HCT116 (cell line): Measurements from ENCODE around the gene JPH3. TPM values are rescaled to one million over a fixed set of nuclear protein-coding genes. Genes with fewer than 3 reads are reported as not detected.

Experiments
- ATAC-seq: fragments of 200-7000 bp; cut with Tn5 transposase; 2 replicates; pipeline ENCODE4 v1.9.1; 2020; ENCODE audit warnings: mild to moderate bottlenecking, moderate library complexity
- BruUV-seq: library from RNA; stranded (reverse); fragments of 400-500 nt; replicated peaks from 2 replicates; lab custom pipeline; 2021; lab: Mats Ljungman, UMichigan
- CTCF ChIA-PET: fragments of 300-600 bp; sonication (Branson Sonifier 250); formaldehyde crosslinking; loops from one replicate; lab custom pipeline; 2021; ENCODE audit warnings: antibody characterized with exemption; lab: Charles Lee
- POLR2A ChIA-PET: fragments of 300-600, 350-600 bp; sonication (Branson Sonifier 250); formaldehyde crosslinking; loops from one replicate; lab custom pipeline; 2021; ENCODE audit warnings: antibody characterized with exemption; lab: Charles Lee
- RAD21 ChIA-PET, 2 experiments: fragments of 300-600 bp; sonication (Branson Sonifier 250); formaldehyde crosslinking; loops; one replicate each; lab custom pipeline; 2023; ENCODE audit warnings: low total read pairs in 2 of 2; ENCODE audit not compliant: uncharacterized antibody in 2 of 2, unreplicated experiment in 2 of 2, low non-redundant PET in 1 of 2; lab: Charles Lee
- DNase-seq: peaks from one replicate; pipeline ENCODE4 v3.0.0-alpha.2; 2010; ENCODE audit warnings: low read depth, low spot score
- H2AFZ ChIP-seq: fragments of 200-600 bp; shearing (Covaris generic), sonication (generic); 2 replicates; pipeline ENCODE4 v1.6.1; 2017; ENCODE audit warnings: low read depth, mixed run types, mixed read lengths, antibody characterized with exemption, low read length; ENCODE audit not compliant: poor library complexity, severe bottlenecking
- H3K27ac ChIP-seq: 2 replicates; pipeline ENCODE4 v1.5.1; 2012; ENCODE audit warnings: low read depth, low read length
- H3K27me3 ChIP-seq: fragments of 200-600 bp; sonication (generic); 2 replicates; pipeline ENCODE4 v1.6.1; 2016; ENCODE audit warnings: mixed run types, low read length, mixed read lengths; ENCODE audit not compliant: insufficient read depth
- H3K36me3 ChIP-seq, 2 experiments: fragments of 200-500 bp in 1 of 2; fragments of 200-600 bp in 1 of 2; sonication (Bioruptor generic) in 1 of 2; sonication (generic) in 1 of 2; 2 replicates each; pipeline versions ENCODE4 v1.5.1 to v1.6.1; 2014 to 2016; ENCODE audit warnings: low read length in 2 of 2, inconsistent platforms in 1 of 2, mixed read lengths in 1 of 2, mixed run types in 1 of 2; ENCODE audit not compliant: insufficient read depth in 2 of 2, control insufficient read depth in 1 of 2
- H3K4me1 ChIP-seq, 2 experiments: fragments of 200-600 bp in 1 of 2; sonication (generic) in 1 of 2; 2 replicates each; pipeline versions ENCODE4 v1.5.1 to v1.6.1; 2012 to 2017; ENCODE audit warnings: low read length in 2 of 2, inconsistent platforms in 1 of 2, mild to moderate bottlenecking in 1 of 2, mixed read lengths in 1 of 2, mixed run types in 1 of 2, moderate library complexity in 1 of 2; ENCODE audit not compliant: insufficient read depth in 2 of 2, control insufficient read depth in 1 of 2
- H3K4me2 ChIP-seq: fragments of 200-600 bp; sonication (generic); 2 replicates; pipeline ENCODE4 v1.6.1; 2017; ENCODE audit warnings: mixed run types, low read length, mixed read lengths
- H3K4me3 ChIP-seq, 2 experiments: fragments of 200-600 bp in 1 of 2; sonication (generic) in 1 of 2; replicated peaks in 1 of 2; 2 replicates each; pipeline ENCODE4 v1.5.1; 2011 to 2016; ENCODE audit warnings: low read length in 2 of 2, control low read depth in 1 of 2, low read depth in 1 of 2, mild to moderate bottlenecking in 1 of 2, mixed read lengths in 1 of 2, mixed run types in 1 of 2
- H3K79me2 ChIP-seq: fragments of 200-600 bp; sonication (generic); 2 replicates; pipeline ENCODE4 v1.6.1; 2017; ENCODE audit warnings: mild to moderate bottlenecking, mixed run types, low read length, moderate library complexity, mixed read lengths; ENCODE audit not compliant: insufficient read depth
- H3K9ac ChIP-seq: fragments of 200-600 bp; sonication (generic); 2 replicates; pipeline ENCODE4 v1.6.1; 2016; ENCODE audit warnings: low read length, mixed read lengths
- H3K9me2 ChIP-seq: fragments of 200-600 bp; sonication (generic), shearing (Covaris generic); 2 replicates; pipeline ENCODE4 v1.6.1; 2017; ENCODE audit warnings: mixed run types, mild to moderate bottlenecking, moderate library complexity; ENCODE audit not compliant: insufficient read depth
- H3K9me3 ChIP-seq, 2 experiments: fragments of 200-500 bp in 1 of 2; fragments of 200-600 bp in 1 of 2; sonication (Bioruptor generic) in 1 of 2; sonication (generic) in 1 of 2; 2 replicates each; pipeline ENCODE4 v1.6.1; 2014 to 2017; ENCODE audit warnings: low read length in 2 of 2, mixed read lengths in 2 of 2, inconsistent platforms in 1 of 2, low read depth in 1 of 2, mild to moderate bottlenecking in 1 of 2, mixed run types in 1 of 2, moderate library complexity in 1 of 2; ENCODE audit not compliant: control insufficient read depth in 1 of 2, insufficient read depth in 1 of 2
- H4K20me1 ChIP-seq: fragments of 200-600 bp; sonication (generic), shearing (Covaris generic); 2 replicates; pipeline ENCODE4 v1.6.1; 2017; ENCODE audit warnings: mixed run types, mild to moderate bottlenecking, moderate library complexity; ENCODE audit not compliant: insufficient read depth
- CBX3 ChIP-seq: IDR thresholded peaks from 2 replicates; pipeline ENCODE4 v1.6.1; 2012; ENCODE audit warnings: low read depth
- EGR1 ChIP-seq: IDR thresholded peaks from 2 replicates; pipeline ENCODE4 v1.6.1; 2012; ENCODE audit warnings: low read depth
- ELF1 ChIP-seq: IDR thresholded peaks from 2 replicates; pipeline ENCODE4 v1.6.1; 2012; ENCODE audit warnings: low read depth, borderline replicate concordance
- EZH2 ChIP-seq: fragments of 200-600 bp; sonication (generic); IDR thresholded peaks from 2 replicates; pipeline ENCODE4 v1.6.1; 2017; ENCODE audit warnings: antibody characterized with exemption, mixed run types
- EZH2phosphoT487 ChIP-seq: fragments of 200-600 bp; IDR thresholded peaks from 2 replicates; pipeline ENCODE4 v1.6.1; 2018; ENCODE audit warnings: antibody characterized with exemption, borderline replicate concordance
- FOSL1 ChIP-seq: IDR thresholded peaks from 2 replicates; pipeline ENCODE4 v1.6.1; 2012; ENCODE audit warnings: low read depth
- JUND ChIP-seq: IDR thresholded peaks from 2 replicates; pipeline ENCODE4 v1.6.1; 2012
- MAX ChIP-seq: IDR thresholded peaks from 2 replicates; pipeline ENCODE4 v1.6.1; 2012
- POLR2AphosphoS5 ChIP-seq: IDR thresholded peaks from 2 replicates; pipeline ENCODE4 v1.6.1; 2011; ENCODE audit warnings: mild to moderate bottlenecking, low read depth, low read length, moderate library complexity
- REST ChIP-seq: IDR thresholded peaks from 2 replicates; pipeline ENCODE4 v1.6.1; 2012; ENCODE audit warnings: low read depth
- SIN3A ChIP-seq: IDR thresholded peaks from 2 replicates; pipeline ENCODE4 v1.6.1; 2012; ENCODE audit warnings: low read depth
- SP1 ChIP-seq: IDR thresholded peaks from 2 replicates; pipeline ENCODE4 v1.6.1; 2012; ENCODE audit warnings: low read depth
- YY1 ChIP-seq: IDR thresholded peaks from 2 replicates; pipeline ENCODE4 v1.6.1; 2011; ENCODE audit warnings: low read length, low read depth, moderate library complexity, mild to moderate bottlenecking; ENCODE audit not compliant: insufficient replicate concordance; ENCODE audit errors: extremely low read depth
- intact Hi-C: fragments of 100-400 bp; cut with micrococcal nuclease; formaldehyde crosslinking; loops from 2 replicates; pipeline ENCODE4 v1.10.0; 2022
- total RNA-seq: library from RNA; stranded (reverse); gene quantifications from one replicate; pipeline ENCODE4 v1.2.1, GENCODE V29; 2021; ENCODE audit not compliant: unreplicated experiment

The JPH3 gene
- total RNA-seq, 1 experiment from 2014 or later, result 0.10 TPM

- no peak overlapping the region for H3K4me2 ChIP-seq
- H3K4me1 ChIP-seq, result peaks cover 4 to 13% of the 10 kb centered on the region in 2 experiments; a peak in 3 of 4 replicates
- RAD21 ChIA-PET, result interaction anchor here in 1 of 2 experiments (0.7 kb wide), 1 partner anchor 8 kb away, joined by 4 read pairs; no protein-coding TSS in a partner anchor
- H3K79me2 ChIP-seq, result no peaks in the 10 kb centered on the region
- intact Hi-C loops, result no loop called here
- no peak overlapping the region for H2AFZ ChIP-seq
- ATAC-seq, result no peak
- H3K27me3 ChIP-seq, result no peaks in the 10 kb centered on the region
- no TSS peak for BruUV-seq
- no peak overlapping the region for H3K9ac ChIP-seq
- H3K36me3 ChIP-seq, result no peaks in the 10 kb centered on the region
- H3K4me3 ChIP-seq, result no peak overlapping the region
- DNase-seq, result no peak
- H3K9me3 ChIP-seq, result no peaks in the 10 kb centered on the region; a peak in 1 of 4 replicates
- no peak overlapping the region for H3K27ac ChIP-seq
- no peaks in the 10 kb centered on the region for H3K9me2 ChIP-seq
- TF ChIP-seq CBX3 (no peak), SIN3A (no peak), FOSL1 (no peak), POLR2AphosphoS5 (no peak)
- CTCF ChIA-PET, result interaction anchor here (1.5 kb wide), 1 partner anchor 8 kb away, joined by 6 read pairs; no protein-coding TSS in a partner anchor
- H4K20me1 ChIP-seq, result no peaks in the 10 kb centered on the region
- POLR2A ChIA-PET, result no interaction called here
Measured at GRCh38 chr16:87563022-87563421, 39.3 kb upstream of the JPH3 start.

- Histone ChIP-seq H4K20me1 (no peaks in the 10 kb centered on the region), H3K27ac (no peak overlapping the region), H3K9ac (no peak overlapping the region), H3K9me2 (no peaks in the 10 kb centered on the region), H2AFZ (no peak overlapping the region), H3K4me2 (no peak overlapping the region), H3K9me3 (no peaks in the 10 kb centered on the region; a peak in 1 of 4 replicates), H3K4me1 (peaks cover 4 to 13% of the 10 kb centered on the region in 2 experiments; a peak in 3 of 4 replicates), H3K4me3 (no peak overlapping the region), H3K79me2 (no peaks in the 10 kb centered on the region), H3K36me3 (no peaks in the 10 kb centered on the region), H3K27me3 (no peaks in the 10 kb centered on the region)
- DNase-seq (no peak), ATAC-seq (no peak)
- intact Hi-C loops, result no loop called here
- TF ChIP-seq ELF1, result no peak
- TF ChIP-seq EZH2phosphoT487, result no peak
- TF ChIP-seq SIN3A, result no peak
- no peak for TF ChIP-seq EGR1
- no peak for TF ChIP-seq YY1
- no peak for TF ChIP-seq FOSL1
- no peak for TF ChIP-seq MAX
- TF ChIP-seq POLR2AphosphoS5, result no peak
- no peak for TF ChIP-seq REST
- TF ChIP-seq JUND, result no peak
- no peak for TF ChIP-seq SP1
- TF ChIP-seq EZH2, result no peak
- BruUV-seq, result no TSS peak
- ChIA-PET CTCF (no interaction called here), POLR2A (no interaction called here), RAD21 (no interaction called here)
Measured at GRCh38 chr16:87563714-87564523, 38.4 kb upstream of the JPH3 start.
